WERI-Rb-1 (cell line): ENCODE results near the gene TBL1XR1.

ENCODE experiments used
- DNase-seq: peaks from one replicate; pipeline ENCODE4 v3.0.0-alpha.2; 2020
- H3K27ac ChIP-seq: fragments of 250-450 bp; sonication (Bioruptor Pico); 2 replicates; pipeline ENCODE4 v1.5.1; 2020; ENCODE audit warnings: mild to moderate bottlenecking, moderate library complexity
- H3K27me3 ChIP-seq: fragments of 250-450 bp; sonication (Bioruptor Pico); 2 replicates; pipeline ENCODE4 v1.5.1; 2021; ENCODE audit warnings: mild to moderate bottlenecking, low read depth, moderate library complexity; ENCODE audit not compliant: insufficient read depth, severe bottlenecking
- H3K36me3 ChIP-seq: fragments of 250-450 bp; sonication (Bioruptor Pico); 2 replicates; pipeline ENCODE4 v1.5.1; 2020; ENCODE audit warnings: mild to moderate bottlenecking, moderate library complexity
- H3K4me3 ChIP-seq: 2 replicates; pipeline ENCODE4 v1.5.1; 2011; ENCODE audit warnings: low read depth, mild to moderate bottlenecking, control low read depth, low read length
- H3K9me3 ChIP-seq: fragments of 250-450 bp; sonication (Bioruptor Pico); 2 replicates; pipeline ENCODE4 v1.5.1; 2021; ENCODE audit warnings: mild to moderate bottlenecking, moderate library complexity; ENCODE audit not compliant: severe bottlenecking
- TF ChIP-seq, protein P1 (sequence below): IDR thresholded peaks from 2 replicates; pipeline ENCODE4 v1.5.1; 2011; ENCODE audit warnings: low read depth, mild to moderate bottlenecking, control low read depth, inconsistent platforms, low read length

Gene TBL1XR1

GRCh38 chr3:176974279-176974678 lies 223.0 kb downstream of the TBL1XR1 start:
- H3K27ac ChIP-seq, result no peak overlapping the region
- H3K9me3 ChIP-seq, result no peaks in the 10 kb centered on the region
- H3K36me3 ChIP-seq, result no peaks in the 10 kb centered on the region
- H3K4me3 ChIP-seq, result no peak overlapping the region
- no peaks in the 10 kb centered on the region for H3K27me3 ChIP-seq
- TF ChIP-seq, protein P1, sequence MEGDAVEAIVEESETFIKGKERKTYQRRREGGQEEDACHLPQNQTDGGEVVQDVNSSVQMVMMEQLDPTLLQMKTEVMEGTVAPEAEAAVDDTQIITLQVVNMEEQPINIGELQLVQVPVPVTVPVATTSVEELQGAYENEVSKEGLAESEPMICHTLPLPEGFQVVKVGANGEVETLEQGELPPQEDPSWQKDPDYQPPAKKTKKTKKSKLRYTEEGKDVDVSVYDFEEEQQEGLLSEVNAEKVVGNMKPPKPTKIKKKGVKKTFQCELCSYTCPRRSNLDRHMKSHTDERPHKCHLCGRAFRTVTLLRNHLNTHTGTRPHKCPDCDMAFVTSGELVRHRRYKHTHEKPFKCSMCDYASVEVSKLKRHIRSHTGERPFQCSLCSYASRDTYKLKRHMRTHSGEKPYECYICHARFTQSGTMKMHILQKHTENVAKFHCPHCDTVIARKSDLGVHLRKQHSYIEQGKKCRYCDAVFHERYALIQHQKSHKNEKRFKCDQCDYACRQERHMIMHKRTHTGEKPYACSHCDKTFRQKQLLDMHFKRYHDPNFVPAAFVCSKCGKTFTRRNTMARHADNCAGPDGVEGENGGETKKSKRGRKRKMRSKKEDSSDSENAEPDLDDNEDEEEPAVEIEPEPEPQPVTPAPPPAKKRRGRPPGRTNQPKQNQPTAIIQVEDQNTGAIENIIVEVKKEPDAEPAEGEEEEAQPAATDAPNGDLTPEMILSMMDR, result no peak
- no peak for DNase-seq

GRCh38 chr3:176971613-176972174 lies 225.6 kb downstream of the TBL1XR1 start:
- DNase-seq, result no peak
- H3K4me3 ChIP-seq, result no peak overlapping the region
- TF ChIP-seq, protein P1, result no peak
- no peaks in the 10 kb centered on the region for H3K36me3 ChIP-seq
- peaks cover 2% of the 10 kb centered on the region for H3K9me3 ChIP-seq
- H3K27ac ChIP-seq, result no peak overlapping the region
- H3K27me3 ChIP-seq, result no peaks in the 10 kb centered on the region

DNA sequence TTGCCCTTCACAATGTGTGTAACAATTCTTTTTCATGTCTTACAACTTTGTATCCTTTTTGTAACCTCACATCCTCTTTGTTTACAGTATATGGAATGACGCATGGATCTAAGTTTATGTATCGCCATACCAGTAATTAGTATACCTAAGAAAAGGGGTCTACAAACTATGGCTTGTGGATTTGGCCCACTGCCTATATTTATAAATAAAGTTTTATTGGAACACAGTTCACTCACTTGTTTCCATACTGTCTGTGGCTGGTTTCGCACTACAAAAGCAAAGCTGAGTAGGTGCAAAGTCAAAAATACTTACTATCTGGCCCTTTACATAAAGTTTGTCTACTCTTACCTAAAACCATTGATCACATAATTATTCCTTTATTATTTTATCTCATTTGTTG lies 226.5 kb downstream of the TBL1XR1 start:
- H3K4me3 ChIP-seq, result no peak overlapping the region
- no peak for DNase-seq
- H3K36me3 ChIP-seq, result no peaks in the 10 kb centered on the region
- H3K27me3 ChIP-seq, result no peaks in the 10 kb centered on the region
- no peak overlapping the region for H3K27ac ChIP-seq
- TF ChIP-seq, protein P1, result no peak
- H3K9me3 ChIP-seq, result peaks cover 2% of the 10 kb centered on the region

GRCh38 chr3:176969506-176969905 lies 227.8 kb downstream of the TBL1XR1 start:
- H3K4me3 ChIP-seq, result no peak overlapping the region
- no peak for DNase-seq
- peaks cover 2% of the 10 kb centered on the region for H3K9me3 ChIP-seq
- TF ChIP-seq, protein P1, result no peak
- no peaks in the 10 kb centered on the region for H3K27me3 ChIP-seq
- no peak overlapping the region for H3K27ac ChIP-seq
- no peaks in the 10 kb centered on the region for H3K36me3 ChIP-seq
